ENCODE measurements around the gene CACNG4.

CACNG4 gene

GRCh38 chr17:66985338-66986237 is 21.1 kb downstream of the CACNG4 start:
- no peak for DNase-seq (ENCODE audit: low read depth, low spot score)

GRCh38 chr17:66986659-66987058 is 22.2 kb downstream of the CACNG4 start:
- no peak for DNase-seq (ENCODE audit: low read depth, low spot score)

DNA sequence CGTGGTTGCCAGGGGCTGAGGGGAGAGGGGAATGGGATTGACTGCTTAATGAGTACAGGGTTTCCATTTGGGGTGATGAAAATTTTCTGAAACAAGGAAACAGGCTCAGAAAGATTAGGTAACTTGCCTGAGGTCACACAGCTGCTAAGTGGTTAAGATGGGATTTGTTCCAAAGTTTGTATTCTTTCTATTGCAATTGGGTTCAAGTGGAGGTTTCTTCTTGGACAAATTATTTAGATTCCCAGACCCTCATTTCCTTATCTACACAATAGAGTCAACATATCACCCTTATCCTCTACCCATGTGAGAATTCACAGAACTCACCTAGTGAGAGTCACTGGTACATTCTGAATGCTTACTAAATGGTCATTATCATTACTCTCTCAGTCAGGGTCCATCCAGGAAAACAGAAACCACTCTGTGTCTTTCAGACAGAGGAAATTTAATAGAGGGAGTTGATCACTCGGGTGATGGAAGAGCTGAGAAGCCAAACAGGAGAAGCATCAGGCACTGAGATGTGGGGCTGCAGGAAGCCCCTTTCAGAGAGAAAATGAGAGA is 22.6 kb downstream of the CACNG4 start:
- DNase-seq (ENCODE audit: low read depth, low spot score): no peak

DNA sequence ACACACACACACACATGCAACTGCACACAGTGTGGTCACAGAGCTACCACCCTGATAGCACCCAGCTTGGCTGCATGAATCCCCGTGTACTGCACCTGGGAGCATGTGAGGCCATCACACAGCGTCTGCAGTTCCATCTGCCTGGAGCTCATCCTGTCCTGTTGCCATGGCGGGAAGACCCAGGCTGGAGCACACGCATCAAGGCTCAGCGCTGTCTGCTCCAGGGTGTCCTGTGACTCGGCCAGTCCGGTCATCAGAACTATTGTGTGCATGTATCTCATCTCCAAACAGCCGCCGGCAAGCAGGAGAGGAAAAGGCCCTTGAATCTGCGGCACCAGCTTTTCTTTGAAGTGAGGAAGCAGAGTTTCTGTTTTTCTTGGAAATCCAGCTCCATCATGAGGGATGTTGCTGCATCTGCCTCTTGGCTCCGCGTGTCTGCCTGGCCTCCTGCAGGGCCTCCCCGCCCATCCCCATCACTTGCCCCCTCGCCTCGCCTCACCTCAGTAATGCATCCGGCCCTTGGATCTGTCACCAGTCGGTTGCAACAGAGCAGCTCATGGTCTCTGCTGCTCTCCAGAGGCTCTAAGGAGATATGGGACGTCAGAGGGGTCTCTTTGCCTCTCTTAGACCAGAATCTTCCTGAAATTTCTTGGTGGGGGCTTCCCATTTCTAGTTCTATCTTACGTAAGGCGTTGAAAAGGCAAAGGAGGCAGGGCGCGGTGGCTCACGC is 23.7 kb downstream of the CACNG4 start:
- DNase-seq (ENCODE audit: low read depth, low spot score): no peak

- DNase-seq (ENCODE audit: low read depth, low spot score): no peak
Measured at GRCh38 chr17:66989076-66989475, 24.6 kb downstream of the CACNG4 start.

DNA sequence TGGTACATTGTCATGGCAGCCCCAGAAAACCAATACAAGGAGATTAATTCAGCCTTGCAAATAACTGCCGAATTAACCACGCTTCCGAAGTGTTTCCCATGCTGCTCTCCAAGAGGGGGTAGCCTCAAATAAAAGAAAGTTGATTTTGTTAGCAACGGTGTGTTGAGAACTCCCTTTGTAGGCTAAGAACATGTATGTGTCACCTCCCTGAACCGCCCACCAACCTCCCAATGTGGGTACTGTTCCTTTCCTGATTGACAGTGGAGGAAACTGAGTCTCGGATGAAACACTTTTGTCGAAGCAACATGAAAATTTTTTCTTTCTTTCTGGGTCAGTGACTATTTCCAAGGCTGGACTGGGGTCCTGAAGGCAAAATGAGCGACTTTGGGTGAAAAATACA is 25.1 kb downstream of the CACNG4 start:
- no peak for DNase-seq (ENCODE audit: low read depth, low spot score)

DNA sequence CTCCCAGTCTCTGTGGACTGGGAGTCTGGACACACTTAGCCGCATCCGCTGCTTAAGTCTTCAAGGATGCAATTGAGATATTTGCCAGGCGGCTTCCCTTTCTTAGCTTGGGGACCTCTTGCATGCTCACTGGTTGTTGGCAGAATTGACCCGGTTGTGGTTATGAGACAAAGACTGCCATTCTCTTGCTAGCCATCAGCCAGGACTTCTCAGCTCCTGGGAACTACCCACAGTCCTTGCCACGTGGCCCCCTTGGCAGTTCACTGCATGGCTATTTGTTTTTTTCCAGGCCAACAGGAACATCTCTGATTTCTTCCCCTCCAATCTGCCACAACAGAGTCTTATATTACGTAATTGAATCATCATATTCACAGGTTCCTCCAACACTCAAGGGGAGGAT is 25.5 kb downstream of the CACNG4 start:
- peak; percentile 49 for DNase-seq (ENCODE audit: low read depth, low spot score)

- no peak for DNase-seq (ENCODE audit: low read depth, low spot score)
Measured at GRCh38 chr17:66992911-66993442, 28.5 kb downstream of the CACNG4 start.

DNA sequence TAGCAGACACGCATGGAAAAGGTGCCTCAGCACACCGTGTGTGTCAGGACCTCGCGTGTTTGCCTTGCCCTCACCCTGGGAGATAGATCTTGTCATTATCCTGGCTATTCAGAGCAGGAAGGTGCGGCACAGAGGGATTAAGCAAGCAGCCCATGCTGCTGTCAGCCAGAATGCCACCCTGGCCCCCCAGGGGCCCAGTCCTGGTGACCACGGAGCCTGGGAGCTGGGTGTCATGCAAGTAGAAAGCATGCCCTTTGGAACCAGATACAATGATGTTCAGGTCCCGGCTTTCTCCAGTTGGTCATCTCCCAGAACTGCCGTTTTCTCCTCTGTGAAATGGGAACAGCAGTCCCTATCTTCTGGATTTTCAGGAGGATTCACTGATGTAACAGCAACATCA is 29.9 kb downstream of the CACNG4 start:
- no peak for DNase-seq (ENCODE audit: low read depth, low spot score)

DNA sequence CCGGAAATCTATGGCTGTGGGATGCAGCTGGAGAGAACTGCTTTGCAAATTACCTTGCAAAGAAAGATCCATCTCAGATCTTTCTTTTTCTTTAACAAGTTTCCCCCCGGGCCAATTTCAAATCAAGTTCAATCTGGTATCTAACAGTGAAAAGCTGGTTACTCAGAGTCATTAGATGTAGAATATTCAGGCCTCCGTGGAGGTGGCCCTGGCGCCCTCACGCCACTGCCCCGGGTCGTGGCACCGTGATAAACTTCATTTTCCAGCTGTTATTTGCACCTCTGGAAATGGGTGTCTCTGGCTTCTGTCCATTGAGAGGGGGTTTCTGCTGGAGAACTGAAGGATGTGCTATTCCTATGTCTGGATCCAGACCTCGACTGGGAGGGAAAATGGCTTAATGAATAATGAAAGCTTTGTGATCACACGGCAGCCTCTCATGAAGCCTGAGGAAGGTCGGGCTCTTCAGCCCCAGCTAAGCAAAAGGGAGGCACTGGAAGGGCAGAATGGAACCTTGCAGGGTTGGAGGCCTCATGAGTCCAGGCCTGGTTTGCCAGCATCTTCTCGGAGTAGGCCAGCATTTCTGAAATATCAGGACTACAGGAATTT is 30.5 kb downstream of the CACNG4 start:
- no peak for DNase-seq (ENCODE audit: low read depth, low spot score)

- DNase-seq (ENCODE audit: low read depth, low spot score): peak; percentile 55
Measured at GRCh38 chr17:66995944-66996343, 31.4 kb downstream of the CACNG4 start.

DNA sequence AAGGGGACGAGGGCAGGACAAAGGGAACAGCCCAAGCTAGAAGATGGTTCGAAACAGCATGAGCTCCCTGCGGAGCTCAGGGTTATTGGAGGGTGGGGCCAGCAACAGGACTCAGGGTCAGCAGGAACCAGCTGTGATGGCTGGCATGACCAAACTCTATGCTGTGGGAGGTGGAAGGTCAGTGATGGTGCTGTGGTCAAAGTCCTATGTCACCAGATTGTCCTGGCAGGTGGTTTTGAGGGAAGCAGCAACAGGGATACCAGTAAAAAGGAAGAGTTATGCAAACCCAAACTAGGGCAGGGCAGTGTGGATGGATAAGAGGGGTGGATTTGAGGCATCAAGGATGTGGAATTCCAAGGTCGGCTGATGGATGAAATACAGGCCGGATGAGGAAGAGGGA is 32.4 kb downstream of the CACNG4 start:
- DNase-seq (ENCODE audit: low read depth, low spot score): no peak

GRCh38 chr17:67003231-67003630 is 38.7 kb downstream of the CACNG4 start:
- DNase-seq (ENCODE audit: low read depth, low spot score): no peak

DNA sequence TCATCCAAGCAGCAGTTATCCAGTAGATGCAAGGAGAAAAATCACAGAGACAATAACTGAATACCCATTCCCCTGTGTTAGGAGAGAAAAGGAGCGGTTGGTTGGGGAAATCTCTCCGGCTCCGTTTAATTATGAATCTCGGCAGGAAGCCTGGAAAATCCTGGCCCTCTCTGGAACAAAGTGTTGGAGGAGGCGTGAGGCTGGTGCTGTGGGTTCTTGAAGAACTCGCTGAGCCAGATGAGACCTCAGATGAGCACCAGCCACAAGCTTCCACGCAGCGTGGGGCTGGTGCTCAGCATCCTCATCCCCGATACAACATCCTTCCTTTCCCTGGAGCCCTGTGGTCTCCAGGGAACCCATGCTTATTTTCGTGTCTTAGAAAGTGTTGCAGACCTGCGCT is 39.7 kb downstream of the CACNG4 start:
- DNase-seq (ENCODE audit: low read depth, low spot score): no peak

DNA sequence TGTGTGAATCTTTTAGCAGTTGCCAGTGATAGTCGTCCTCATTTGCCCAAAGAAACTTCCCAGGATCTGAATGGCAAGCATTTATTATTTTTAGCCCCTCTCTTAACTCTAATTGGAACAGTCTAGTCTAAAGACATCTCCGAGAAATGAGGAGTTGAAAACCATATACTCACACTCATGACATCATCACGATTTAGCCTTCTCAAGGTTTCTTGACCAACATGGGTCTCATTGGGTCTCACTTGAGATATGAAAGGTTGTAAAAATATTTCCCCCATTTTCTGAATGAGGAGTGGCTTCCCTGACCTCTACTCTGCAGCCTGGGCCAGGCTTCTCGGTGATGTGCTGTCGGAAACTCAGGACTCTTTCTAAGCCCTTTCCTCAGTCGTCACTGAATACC is 42.8 kb downstream of the CACNG4 start:
- DNase-seq (ENCODE audit: low read depth, low spot score): no peak

DNA sequence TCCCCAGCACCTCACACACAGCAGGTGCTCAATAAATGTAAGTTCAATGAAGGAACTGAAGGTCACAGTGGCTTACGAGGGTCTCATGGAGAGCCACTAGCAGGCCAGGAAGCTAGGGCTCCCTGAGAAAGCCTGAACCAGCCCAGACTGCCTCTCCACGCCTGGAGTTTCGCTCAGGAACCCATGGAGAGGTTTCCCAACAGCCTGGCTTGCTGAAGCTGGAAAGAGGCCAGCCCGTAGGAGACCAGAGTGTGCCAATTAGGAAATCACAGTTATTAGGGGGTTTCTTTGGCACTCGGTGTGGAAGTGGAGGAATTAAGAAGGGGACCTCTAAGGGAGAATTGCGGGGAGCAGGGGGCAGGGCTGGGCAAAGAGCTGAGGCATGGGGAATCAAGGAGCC is 43.6 kb downstream of the CACNG4 start:
- DNase-seq (ENCODE audit: low read depth, low spot score): no peak

DNA sequence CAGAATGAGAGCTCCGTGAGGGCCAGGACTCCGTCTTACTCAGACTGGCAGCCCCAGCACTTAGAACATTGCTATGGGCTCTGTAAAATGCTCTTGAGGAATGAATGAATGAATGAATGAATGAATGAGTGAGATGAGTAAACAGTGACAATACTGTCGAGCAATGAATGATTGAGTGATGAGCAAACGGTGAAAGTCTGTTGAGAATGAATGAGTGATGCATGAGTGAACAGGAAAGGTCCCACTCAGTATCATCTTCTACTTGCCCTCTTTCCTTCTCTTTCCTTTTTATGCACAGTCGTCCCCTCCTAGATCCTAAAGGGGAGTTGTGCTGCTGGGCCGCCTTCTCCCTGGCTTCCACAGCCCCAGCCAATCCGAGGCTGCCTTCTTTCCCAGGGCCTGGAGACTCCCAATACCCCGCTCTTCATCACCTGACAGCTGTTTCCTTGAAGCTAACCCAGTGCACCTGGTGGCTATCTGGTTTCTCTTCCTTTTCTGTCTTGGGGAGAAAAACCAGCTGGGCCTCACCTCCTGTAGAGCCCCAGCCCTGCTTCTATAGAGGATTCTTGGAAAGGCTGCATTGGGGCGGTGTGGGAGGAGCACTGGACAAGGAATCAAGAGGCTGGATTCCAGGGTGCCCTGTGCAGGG is 47.1 kb downstream of the CACNG4 start:
- no peak for DNase-seq (ENCODE audit: low read depth, low spot score)

GRCh38 chr17:67013891-67014290 is 49.4 kb downstream of the CACNG4 start:
- DNase-seq (ENCODE audit: low read depth, low spot score): no peak

DNA sequence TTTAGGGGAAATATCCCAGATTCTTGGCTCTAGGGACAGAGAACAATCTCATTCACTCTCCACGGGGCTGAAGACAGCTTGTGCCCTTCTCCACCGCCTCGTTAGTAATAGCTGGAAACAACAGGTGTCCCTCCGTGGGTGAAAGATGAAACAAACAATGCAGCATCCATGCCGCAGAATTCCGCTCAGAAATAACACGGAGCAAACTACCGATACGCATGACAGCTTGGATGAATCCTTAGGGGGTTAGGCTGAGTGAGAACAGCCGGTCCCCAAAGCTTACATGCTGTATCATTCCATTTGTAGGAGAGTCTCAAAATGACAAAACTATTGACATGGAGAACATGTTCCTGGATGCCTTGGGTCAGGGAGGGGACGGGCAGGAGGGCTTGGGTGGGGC is 50.5 kb downstream of the CACNG4 start:
- DNase-seq (ENCODE audit: low read depth, low spot score): no peak

DNA sequence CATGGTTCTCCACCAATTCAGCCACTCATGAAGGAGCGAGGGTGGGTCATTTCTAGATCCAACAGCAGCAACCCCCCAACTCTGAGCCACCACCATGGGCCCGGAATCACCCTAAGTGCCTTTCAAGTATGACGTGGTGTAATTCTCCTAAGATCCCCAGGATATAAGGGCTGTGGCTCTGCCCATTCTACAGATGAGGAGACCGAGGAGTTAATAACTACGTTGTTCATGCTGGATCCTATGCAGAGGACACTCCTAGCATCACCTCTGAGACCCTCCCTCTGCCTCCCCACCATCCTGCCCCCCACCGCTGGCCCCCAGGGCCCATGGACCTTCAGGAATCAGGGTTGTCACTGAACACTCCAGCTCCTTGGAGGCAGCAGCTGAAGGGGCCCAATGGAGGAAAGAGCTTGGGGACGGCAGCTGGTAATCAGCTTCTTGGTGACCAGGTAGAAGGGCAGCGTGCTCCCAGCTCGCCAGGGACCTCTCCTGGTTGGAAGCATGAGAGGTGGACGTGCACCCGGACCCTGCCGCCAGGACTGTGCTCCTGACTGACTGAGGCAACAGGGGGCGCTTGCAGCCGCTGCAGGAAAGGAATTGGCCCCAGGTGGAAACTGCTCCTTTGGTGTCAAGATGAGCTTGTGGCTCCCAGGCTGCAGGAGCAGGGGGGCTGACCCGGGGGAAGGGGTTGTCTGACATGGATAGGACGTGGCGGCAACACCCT is 51.7 kb downstream of the CACNG4 start:
- no peak for DNase-seq (ENCODE audit: low read depth, low spot score)

GRCh38 chr17:67017910-67018309 is 53.4 kb downstream of the CACNG4 start:
- DNase-seq (ENCODE audit: low read depth, low spot score): no peak
